EH (cell line): ENCODE measurements around the gene PPP1R12A.
A peak's percentile ranks its signal among the peaks of the same experiment; 100 is the strongest.

Experiments used
- DNase-seq: peaks from one replicate; pipeline ENCODE4 v3.0.0-alpha.2; 2015; ENCODE audit warnings: low read depth

Gene PPP1R12A

DNA sequence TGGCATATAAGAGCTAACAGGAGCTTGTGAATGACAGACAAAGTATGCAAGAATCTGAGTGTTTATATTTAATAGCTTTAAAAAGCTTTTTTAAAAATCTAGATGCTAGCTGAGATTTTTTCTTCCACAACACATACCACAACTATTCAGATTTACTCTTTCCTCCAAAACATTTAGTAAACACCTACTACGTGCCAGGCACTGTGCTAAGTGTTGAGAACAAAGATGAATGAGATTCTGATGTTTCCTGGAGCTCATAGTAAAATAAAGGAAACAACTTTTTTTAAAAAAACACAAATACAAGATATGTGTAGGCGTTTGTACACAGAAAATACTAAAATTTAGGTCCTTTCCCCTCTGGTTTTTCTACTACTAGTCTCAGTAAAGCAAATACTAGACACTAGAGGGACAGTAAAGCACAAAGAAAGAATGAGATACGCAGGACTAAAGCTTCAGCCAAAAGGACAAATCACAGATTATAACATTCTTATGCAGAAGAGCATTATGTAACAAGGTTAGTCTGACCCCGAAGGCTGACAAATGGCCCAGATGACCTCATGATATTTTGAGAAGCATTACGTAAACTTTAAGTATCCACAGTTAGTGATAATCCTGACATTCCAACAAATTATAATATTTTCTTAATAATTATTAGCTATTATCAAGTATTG lies 165.6 kb downstream of the PPP1R12A start:
- no peak for DNase-seq

DNA sequence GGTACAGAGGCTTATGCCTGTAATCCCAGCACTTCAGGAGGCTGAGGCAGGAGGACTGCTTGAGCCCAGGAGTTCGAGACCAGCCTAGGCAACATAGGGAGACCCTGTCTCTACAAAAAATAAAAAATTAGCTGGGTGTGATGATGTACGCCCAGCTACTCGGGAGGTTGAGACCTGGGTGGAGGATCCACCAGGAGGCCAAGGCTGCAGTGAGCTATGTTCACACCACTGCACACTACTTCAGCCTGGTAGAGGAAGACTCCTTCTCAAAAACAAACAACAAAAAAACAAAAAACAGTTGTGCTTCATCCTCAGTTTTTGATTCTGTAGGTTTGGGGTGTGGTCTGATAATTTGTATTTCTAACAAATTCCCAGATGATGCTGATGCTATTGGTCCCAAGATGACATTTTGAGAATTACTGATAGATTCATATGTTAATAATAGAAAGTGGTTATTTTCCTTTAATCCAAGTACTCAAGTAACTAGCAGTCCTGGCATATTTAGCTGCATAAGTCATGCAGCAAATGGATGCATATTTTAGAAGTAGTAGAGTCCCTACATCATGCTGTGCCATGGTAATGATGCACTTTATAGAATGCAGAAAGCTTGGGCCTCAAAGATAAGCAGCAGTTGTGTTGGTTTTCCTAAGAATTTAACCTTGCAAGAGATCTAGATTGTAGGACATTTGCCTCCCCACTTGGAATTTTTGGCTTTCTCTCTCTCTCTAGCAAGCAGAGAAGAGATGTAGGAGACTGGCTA lies 168.0 kb downstream of the PPP1R12A start:
- DNase-seq, result peak; percentile 78

DNA sequence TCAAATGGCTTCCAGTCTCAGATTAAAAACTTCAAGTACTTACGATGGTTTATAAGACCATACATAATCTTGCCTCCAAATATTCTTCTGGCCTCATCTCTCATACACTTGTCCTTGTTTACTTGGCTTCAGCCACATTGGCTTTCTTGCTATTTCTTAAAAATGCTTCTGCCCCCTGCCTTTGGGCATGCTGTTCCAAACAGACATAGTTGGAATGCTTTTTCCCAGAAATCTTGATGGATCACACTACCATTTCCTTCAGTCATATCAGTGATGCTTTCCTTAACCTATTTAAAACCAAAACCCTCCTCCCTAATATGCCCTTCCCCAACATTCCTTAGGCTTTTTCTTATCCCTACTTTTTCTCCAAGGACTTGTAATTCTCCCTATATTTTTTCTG lies 169.7 kb downstream of the PPP1R12A start:
- DNase-seq, result peak; percentile 64

DNA sequence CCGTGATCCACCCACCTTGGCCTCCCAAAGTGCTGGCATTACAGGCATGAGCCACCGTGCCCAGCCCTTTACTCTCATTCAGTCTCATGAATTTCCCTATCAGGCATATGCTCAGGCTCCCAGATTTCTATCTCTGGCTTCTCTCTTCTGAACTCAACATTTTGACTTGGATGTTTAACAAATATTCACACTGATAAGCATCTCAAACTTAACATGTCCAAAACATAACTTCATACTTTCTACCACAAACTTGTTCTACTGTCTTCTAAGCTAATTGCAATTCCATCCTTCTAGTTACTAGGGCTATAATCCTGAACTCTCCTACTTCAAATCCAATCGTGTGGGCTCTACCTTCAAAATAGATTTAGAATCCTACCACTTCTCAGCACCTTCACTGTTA lies 170.3 kb downstream of the PPP1R12A start:
- peak; percentile 81 for DNase-seq

DNA sequence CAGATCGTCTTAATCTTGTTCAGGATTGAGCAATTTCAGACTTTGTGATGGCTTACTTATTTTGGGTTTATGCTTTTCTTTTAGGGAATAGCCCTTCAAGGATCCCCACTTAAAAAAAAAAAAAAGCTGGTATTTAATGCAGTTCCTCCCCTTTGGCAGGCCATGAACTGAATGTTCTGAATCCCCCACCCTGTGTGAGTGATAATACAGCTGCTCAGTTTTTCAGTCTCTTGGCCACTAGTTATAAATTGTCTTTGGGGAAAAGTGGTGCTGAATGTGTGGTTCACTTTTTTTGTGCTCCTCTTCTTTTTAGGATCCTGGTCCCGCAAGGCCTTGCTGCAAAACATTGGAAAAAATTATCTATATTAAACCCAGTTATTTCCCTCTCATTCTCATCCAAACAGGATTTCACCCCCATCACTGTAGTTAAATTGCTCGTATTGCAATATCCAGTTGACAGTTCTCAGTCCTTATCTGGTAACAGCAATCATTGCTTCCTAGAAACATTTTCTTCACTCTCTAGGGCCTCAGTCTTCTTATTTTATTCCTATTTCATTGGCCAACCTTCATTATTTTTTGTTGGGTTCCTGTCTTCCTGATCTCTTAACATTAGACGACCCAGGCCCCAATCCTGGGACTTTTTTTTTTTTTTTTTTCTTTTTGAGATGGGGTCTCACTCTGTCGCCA lies 171.0 kb downstream of the PPP1R12A start:
- no peak for DNase-seq

DNA sequence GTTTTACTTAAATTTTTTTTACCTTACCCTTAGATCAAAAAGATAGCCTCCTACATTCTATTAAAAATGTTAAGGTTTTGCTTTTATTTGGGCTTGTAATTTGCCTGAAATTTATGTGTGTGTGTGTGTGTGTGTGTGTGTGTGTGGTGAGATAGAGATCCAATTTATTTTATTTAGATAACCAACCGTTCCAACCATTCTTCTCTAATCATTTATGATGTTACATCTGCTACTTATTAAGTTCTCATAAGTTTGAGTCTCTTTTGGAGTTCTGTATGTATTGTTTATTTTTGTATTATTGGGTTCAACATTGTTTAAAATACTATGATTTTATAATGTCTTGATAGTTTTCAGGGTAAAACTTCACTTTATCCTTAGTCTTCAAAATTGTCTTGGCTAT lies 173.6 kb downstream of the PPP1R12A start:
- peak; percentile 60 for DNase-seq

DNA sequence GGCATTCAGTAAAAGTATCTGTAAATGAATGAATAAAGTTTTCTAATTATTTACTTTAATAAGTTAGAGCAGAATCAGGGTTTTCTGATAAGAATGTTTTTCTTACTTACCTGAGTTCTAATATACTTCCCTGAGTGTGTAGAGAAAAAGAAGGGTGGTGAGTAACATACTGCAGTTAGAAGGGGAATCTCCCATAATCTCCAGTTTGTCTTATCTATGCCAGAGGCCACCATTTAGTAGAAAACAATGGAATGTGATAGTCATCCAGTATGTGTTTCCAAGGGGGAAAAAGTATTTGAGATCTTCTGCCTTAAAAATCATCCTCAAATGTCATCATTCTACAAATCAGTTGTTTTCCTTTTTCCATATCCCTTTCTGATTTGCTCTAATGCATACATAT lies 187.6 kb downstream of the PPP1R12A start:
- peak; percentile 51 for DNase-seq

DNA sequence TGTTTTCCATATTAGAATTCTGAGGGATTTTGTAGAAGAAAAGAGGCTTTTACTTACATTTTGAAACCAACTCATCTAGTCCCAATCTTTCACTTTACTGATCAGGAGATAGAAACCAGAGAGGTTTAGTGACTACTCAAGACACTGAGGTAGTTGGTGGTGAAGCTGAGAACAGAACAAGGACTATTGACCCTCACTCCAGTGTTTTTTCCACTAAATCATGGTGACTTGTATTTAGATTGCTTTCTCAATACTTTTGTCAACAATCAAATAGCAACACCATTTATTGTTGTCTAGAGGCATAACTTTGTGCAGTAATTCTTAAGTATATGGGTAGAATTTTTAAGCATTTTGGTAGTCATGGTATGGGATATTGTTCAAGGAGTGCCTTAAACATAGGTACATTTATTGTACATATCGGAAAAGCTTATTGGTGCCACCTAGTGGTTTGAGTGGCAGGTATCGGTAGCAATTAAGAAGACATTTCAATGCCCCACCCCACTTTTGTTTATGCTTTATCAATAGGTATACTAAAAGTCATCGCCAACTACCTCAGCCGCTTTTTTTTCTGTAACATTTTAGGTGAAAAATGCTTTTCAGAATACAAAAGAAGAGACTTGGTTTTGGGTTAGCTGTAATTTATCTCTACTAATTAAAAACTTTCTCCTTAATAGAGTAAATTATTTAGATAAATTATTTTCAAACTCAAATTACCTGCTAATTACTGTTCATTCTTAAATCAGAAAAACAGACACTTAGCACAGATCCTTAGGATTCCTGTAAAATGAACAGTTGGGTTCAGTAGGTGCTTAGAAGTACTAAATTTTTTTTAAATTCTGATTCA lies 196.8 kb downstream of the PPP1R12A start:
- peak; percentile 67 for DNase-seq

DNA sequence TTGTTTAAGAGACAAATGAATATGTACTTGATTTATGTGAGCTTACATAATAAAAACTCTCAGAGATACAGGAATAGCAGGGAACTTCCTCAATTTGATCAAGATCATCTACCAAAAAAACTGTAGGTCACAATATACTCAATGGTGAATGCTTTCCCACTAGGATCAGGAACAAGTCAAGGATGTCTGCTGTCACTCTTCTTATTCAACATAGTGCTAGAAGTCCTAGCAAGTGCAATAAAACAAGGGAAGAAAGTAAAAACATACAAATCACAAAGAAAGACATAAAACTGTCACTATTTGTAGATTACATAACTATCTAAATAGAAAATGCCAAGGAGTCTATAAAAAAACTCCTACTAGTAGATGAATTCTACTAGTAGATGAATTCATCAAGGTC lies 202.3 kb downstream of the PPP1R12A start:
- peak; percentile 12 for DNase-seq

DNA sequence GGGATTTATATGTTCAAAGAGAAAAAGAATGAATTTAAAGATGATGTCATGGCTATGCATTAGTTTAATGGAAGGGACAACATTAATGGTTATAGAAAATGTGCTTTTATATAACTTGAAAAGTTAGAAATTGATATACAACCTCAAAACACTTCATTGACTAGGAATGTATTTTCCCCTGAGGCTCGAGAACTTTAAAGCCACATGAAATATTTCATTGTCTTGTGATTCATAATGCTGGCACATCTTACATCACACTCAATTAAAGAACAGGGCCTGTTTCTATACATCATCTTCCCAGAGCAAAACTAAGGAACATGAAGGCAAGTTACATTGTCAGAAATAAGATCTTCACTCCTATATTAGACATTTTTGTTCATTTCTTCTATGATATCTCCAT lies 208.9 kb downstream of the PPP1R12A start:
- peak; percentile 86 for DNase-seq
